Measurements from ENCODE around the gene PRR35.

The PRR35 gene

DNA sequence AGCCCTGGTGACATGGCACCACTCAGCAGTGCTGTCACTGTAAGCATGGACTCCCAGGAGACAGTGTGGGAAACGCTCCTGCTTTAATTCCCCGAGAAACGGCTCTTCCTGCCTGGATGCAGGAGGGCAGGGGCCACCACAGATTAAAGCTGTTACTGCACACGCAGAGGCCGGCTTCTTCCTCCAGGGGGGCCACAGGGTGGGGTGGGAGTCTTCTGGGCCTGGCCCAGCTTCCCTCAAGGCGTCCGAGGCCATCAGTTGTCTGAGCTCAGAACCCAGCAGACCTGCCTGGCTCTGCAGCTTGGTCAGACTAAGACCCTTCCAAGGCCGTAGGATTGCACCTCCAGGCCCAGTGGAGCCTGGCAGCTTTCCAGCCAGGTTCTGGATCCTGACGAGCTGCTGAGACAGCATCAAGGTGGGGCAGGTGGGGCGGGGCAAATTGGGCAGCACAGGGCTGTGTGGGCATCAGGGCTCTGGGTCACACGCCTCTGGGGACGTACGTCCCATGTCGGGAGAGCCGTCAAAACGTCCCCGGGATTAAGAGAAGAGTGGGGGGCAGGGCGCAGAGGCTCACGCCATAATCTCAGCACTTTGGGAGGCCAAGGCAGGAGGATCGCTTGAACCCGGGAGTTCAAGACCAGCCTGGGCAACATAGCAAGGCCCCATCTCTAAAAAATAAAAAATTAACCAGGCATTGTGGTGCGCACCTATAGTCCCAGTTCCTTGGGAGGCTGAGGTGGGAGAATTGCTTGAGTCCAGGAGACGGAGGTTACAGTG lies 37.7 kb upstream of the PRR35 start:
- Histone ChIP-seq H3K9ac (ENCODE audit: low read length) (no peak overlapping the region), H3K4me3 (ENCODE audit: low read length) (no peak overlapping the region), H3K27me3 (ENCODE audit: control insufficient read depth, insufficient read depth, low read length) (no peaks in the 10 kb centered on the region), H3K36me3 (ENCODE audit: control insufficient read depth, insufficient read depth, low read length) (peaks cover 11% of the 10 kb centered on the region), H3K4me1 (ENCODE audit: control insufficient read depth, insufficient read depth, low read length) (peaks cover 8% of the 10 kb centered on the region), H3K27ac (ENCODE audit: low read depth, low read length) (no peak overlapping the region)

DNA sequence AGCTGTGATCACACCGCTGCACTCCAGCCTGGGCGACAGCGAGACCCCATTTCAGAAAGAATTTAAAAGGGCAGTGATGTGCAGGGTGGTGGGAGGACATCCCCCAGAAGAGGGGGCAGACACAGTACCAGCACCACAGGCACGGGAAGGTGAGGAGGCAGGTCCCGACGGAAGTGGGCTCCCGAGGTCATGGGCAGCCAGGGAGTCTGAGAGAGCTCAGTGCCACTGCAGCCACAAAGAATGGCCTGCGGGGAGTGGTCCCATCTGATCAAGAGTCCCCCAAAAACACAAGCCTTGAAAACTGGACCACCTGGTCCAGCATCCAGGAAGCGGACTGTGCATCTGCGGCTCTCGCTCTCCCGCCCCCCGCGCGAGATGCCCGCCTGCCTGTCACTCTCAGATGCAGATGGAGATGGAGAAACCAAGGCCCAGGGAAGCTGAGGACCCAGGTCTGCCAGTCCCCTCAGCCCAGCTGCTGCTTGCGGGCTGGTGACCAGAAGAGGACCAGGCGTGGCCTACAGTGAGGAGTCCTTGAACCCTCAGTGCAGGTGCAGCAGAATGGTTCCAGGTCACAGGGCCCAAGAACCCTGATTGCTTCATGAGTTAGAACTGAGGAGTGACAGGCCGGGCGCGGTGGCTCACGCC lies 37.0 kb upstream of the PRR35 start:
- peaks cover 8% of the 10 kb centered on the region for H3K4me1 ChIP-seq (ENCODE audit: control insufficient read depth, insufficient read depth, low read length)
- H3K27ac ChIP-seq (ENCODE audit: low read depth, low read length): no peak overlapping the region
- no peaks in the 10 kb centered on the region for H3K27me3 ChIP-seq (ENCODE audit: control insufficient read depth, insufficient read depth, low read length)
- no peak overlapping the region for H3K4me3 ChIP-seq (ENCODE audit: low read length)
- no peak overlapping the region for H3K9ac ChIP-seq (ENCODE audit: low read length)
- H3K36me3 ChIP-seq (ENCODE audit: control insufficient read depth, insufficient read depth, low read length): peaks cover 11% of the 10 kb centered on the region

GRCh38 chr16:524274-525040 lies 35.7 kb upstream of the PRR35 start:
- no peaks in the 10 kb centered on the region for H3K27me3 ChIP-seq (ENCODE audit: control insufficient read depth, insufficient read depth, low read length)
- H3K9ac ChIP-seq (ENCODE audit: low read length): no peak overlapping the region
- no peak overlapping the region for H3K4me3 ChIP-seq (ENCODE audit: low read length)
- H3K36me3 ChIP-seq (ENCODE audit: control insufficient read depth, insufficient read depth, low read length): peaks cover 8% of the 10 kb centered on the region
- peaks cover 17% of the 10 kb centered on the region for H3K4me1 ChIP-seq (ENCODE audit: control insufficient read depth, insufficient read depth, low read length)
- no peak overlapping the region for H3K27ac ChIP-seq (ENCODE audit: low read depth, low read length)

DNA sequence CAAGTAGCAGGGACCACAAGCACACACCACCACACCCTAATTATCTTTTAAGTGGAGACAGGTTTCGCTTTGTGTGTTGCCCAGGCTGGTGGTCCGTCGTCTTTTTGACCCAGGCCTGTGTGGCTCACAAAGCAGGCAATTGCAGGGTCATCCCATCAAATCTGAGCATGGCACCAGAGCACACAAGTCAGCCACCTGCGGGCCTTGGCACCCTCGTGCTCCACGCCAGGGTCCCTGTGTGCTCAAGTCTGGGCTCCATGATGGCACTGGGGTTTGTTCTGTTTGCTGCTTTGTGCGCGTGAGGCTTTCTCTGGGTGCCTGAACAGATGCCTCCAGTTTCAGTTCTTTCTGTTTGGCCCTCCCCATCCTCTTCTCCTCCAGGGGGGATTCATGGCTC lies 35.1 kb upstream of the PRR35 start:
- H3K4me3 ChIP-seq (ENCODE audit: low read length): no peak overlapping the region
- H3K9ac ChIP-seq (ENCODE audit: low read length): no peak overlapping the region
- H3K27ac ChIP-seq (ENCODE audit: low read depth, low read length): no peak overlapping the region
- no peaks in the 10 kb centered on the region for H3K27me3 ChIP-seq (ENCODE audit: control insufficient read depth, insufficient read depth, low read length)
- H3K4me1 ChIP-seq (ENCODE audit: control insufficient read depth, insufficient read depth, low read length): peaks cover 17% of the 10 kb centered on the region
- H3K36me3 ChIP-seq (ENCODE audit: control insufficient read depth, insufficient read depth, low read length): peaks cover 4% of the 10 kb centered on the region

GRCh38 chr16:525520-526180 lies 34.5 kb upstream of the PRR35 start:
- H3K27ac ChIP-seq (ENCODE audit: low read depth, low read length): no peak overlapping the region
- peaks cover 1% of the 10 kb centered on the region for H3K36me3 ChIP-seq (ENCODE audit: control insufficient read depth, insufficient read depth, low read length)
- no peak overlapping the region for H3K9ac ChIP-seq (ENCODE audit: low read length)
- H3K4me1 ChIP-seq (ENCODE audit: control insufficient read depth, insufficient read depth, low read length): peaks cover 17% of the 10 kb centered on the region
- H3K4me3 ChIP-seq (ENCODE audit: low read length): peak overlapping the region; percentile 84
- no peaks in the 10 kb centered on the region for H3K27me3 ChIP-seq (ENCODE audit: control insufficient read depth, insufficient read depth, low read length)

GRCh38 chr16:526181-527014 lies 33.8 kb upstream of the PRR35 start:
- peak overlapping the region; percentile 84 for H3K4me3 ChIP-seq (ENCODE audit: low read length)
- peak overlapping the region; percentile 98 for H3K27ac ChIP-seq (ENCODE audit: low read depth, low read length)
- no peaks in the 10 kb centered on the region for H3K36me3 ChIP-seq (ENCODE audit: control insufficient read depth, insufficient read depth, low read length)
- peak overlapping the region; percentile 94 for H3K9ac ChIP-seq (ENCODE audit: low read length)
- no peaks in the 10 kb centered on the region for H3K27me3 ChIP-seq (ENCODE audit: control insufficient read depth, insufficient read depth, low read length)
- H3K4me1 ChIP-seq (ENCODE audit: control insufficient read depth, insufficient read depth, low read length): peaks cover 17% of the 10 kb centered on the region

- Histone ChIP-seq H3K9ac (ENCODE audit: low read length) (peak within 1 kb of the TSS; percentile 94), H3K27me3 (ENCODE audit: control insufficient read depth, insufficient read depth, low read length) (no peaks in the 10 kb centered on the region), H3K4me3 (ENCODE audit: low read length) (peak within 1 kb of the TSS; percentile 89), H3K27ac (ENCODE audit: low read depth, low read length) (peak within 1 kb of the TSS; percentile 98), H3K36me3 (ENCODE audit: control insufficient read depth, insufficient read depth, low read length) (no peaks in the 10 kb centered on the region), H3K4me1 (ENCODE audit: control insufficient read depth, insufficient read depth, low read length) (peaks cover 17% of the 10 kb centered on the region)
Observed at GRCh38 chr16:527015-527903, 32.9 kb upstream of the PRR35 start, which contains the start of gene CAPN15. TSS of gene CAPN15 (plus strand) at chr16:527712. CDS start at chr16:546839, 19,127 bp downstream.

GRCh38 chr16:528111-529011 lies 31.8 kb upstream of the PRR35 start:
- Histone ChIP-seq H3K4me1 (ENCODE audit: control insufficient read depth, insufficient read depth, low read length) (peaks cover 17% of the 10 kb centered on the region), H3K27ac (ENCODE audit: low read depth, low read length) (peak overlapping the region; percentile 66), H3K36me3 (ENCODE audit: control insufficient read depth, insufficient read depth, low read length) (no peaks in the 10 kb centered on the region), H3K9ac (ENCODE audit: low read length) (peak overlapping the region; percentile 74), H3K4me3 (ENCODE audit: low read length) (peak overlapping the region; percentile 89), H3K27me3 (ENCODE audit: control insufficient read depth, insufficient read depth, low read length) (no peaks in the 10 kb centered on the region)

DNA sequence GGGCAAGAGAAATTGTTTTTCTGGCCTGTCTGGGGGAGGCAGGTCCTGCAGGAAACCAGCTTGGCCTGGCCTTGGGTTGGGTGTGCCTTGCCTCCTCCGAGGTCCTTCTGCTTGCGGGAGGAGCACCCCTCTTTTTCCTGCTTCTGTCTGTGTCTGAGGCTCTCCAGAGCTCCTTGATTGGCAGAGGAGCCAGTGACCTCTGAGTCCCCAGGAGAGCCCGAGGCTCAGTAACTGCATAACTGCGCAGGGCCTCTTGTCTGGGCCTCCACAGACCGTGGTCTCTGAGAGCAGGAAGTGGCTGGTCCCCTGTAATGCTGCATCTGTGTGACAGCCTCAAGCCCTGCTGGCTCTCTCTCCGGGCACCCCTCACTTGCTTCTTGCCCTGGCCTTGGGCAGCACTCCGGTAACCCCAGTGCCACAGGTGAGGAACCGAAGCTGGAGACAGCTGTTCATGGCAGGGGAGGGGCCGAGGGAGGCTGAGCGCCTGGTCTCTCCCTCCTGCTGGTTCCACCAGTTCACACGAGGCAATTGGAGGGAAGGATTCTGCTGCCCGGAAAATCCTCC lies 31.1 kb upstream of the PRR35 start:
- Histone ChIP-seq H3K36me3 (ENCODE audit: control insufficient read depth, insufficient read depth, low read length) (no peaks in the 10 kb centered on the region), H3K9ac (ENCODE audit: low read length) (peak overlapping the region; percentile 74), H3K4me1 (ENCODE audit: control insufficient read depth, insufficient read depth, low read length) (peaks cover 17% of the 10 kb centered on the region), H3K27ac (ENCODE audit: low read depth, low read length) (no peak overlapping the region), H3K27me3 (ENCODE audit: control insufficient read depth, insufficient read depth, low read length) (no peaks in the 10 kb centered on the region), H3K4me3 (ENCODE audit: low read length) (peak overlapping the region; percentile 89)
